Urinary bladder (tissue), 4 donors: Measurements from ENCODE around the gene RAB28. TPM values are rescaled to one million over a fixed set of nuclear protein-coding genes. Genes with fewer than 3 reads are reported as not detected.

Experiments
- DNase-seq: peaks from one replicate; pipeline ENCODE4 v3.0.0-alpha.2; 2015; ENCODE audit errors: extremely low spot score
- H3K27ac ChIP-seq: one replicate; pipeline ENCODE4 v1.5.1; 2013; ENCODE audit warnings: low read depth, mild to moderate bottlenecking, moderate library complexity
- H3K36me3 ChIP-seq: one replicate; pipeline ENCODE4 v1.6.1; 2013; ENCODE audit warnings: mild to moderate bottlenecking, moderate library complexity; ENCODE audit not compliant: insufficient read depth
- H3K4me1 ChIP-seq: one replicate; pipeline ENCODE4 v1.6.1; 2013; ENCODE audit warnings: mild to moderate bottlenecking, moderate library complexity; ENCODE audit not compliant: insufficient read depth
- H3K4me3 ChIP-seq: one replicate; pipeline ENCODE4 v1.5.1; 2013; ENCODE audit warnings: low read depth, low read length
- WGBS: extraction: QIAGEN DNeasy Blood & Tissue Kit; methylation state at CpG from one replicate; pipeline ENCODE4 v1.1.7; 2013; 5-methylcytosine and 5-hydroxymethylcytosine counted together
- polyA plus RNA-seq: library from polyadenylated mRNA; stranded (reverse); fragments of 200-250 nt; gene quantifications from one replicate; pipeline ENCODE4 v1.2.3, GENCODE V29; 2013
- total RNA-seq: library from RNA; depleted of rRNA; stranded (reverse); fragments of >200 nt; gene quantifications from one replicate; pipeline ENCODE4 v1.2.3, GENCODE V29; 2014
- donor health status: healthy with polysubstance abuse.
- donor health status: healthy.

Gene RAB28
- total and polyA plus RNA-seq, 2 donors: 16.9 to 28.5 TPM

DNA sequence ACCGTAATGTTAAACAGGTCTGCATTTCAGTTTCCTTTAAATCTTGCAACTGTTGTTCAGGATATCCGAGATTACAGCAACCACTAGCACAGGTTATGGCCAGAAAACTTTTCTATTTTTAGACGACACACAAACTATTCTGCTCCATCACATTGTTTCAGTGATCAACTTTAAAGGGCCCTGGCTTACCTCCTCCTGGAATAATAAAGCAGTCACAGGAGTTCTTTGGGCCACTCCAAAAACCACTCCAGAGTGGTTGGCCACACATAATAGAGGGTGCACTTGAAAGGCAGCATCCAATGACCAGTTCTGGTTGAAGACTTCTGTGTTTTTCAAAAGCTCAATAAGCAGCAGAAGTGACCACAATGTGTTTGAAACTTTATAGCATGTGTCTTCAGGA is 118.9 kb downstream of the RAB28 start:
- no peak overlapping the region for H3K27ac ChIP-seq
- WGBS: 73% methylated on average over 3 of the region's 3 CpGs
- no peak for DNase-seq
- no peaks in the 10 kb centered on the region for H3K4me1 ChIP-seq
- H3K4me3 ChIP-seq: no peak overlapping the region
- no peaks in the 10 kb centered on the region for H3K36me3 ChIP-seq

DNA sequence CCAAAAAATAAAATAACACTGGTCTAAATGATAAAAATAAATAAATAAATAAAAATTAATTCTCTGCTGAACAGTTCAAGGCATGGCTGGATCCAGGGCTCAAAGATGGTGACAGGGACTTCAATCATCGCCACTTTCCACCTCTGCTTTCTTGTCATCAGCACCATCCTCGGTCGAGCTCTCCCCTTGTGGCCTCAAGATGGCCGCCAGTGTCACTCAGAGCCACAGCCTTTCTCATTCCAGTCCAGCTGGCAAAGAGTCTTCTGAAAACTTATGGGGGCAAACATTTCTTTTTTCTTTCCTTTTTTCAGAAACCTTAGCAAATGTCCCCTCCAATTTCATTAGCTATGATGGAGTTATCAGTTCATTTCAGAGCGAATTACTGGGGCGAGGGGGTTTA is 119.5 kb downstream of the RAB28 start:
- H3K4me1 ChIP-seq: no peaks in the 10 kb centered on the region
- no peak overlapping the region for H3K27ac ChIP-seq
- no peaks in the 10 kb centered on the region for H3K36me3 ChIP-seq
- no peak overlapping the region for H3K4me3 ChIP-seq
- DNase-seq: no peak
- WGBS: 97% methylated on average over 6 of the region's 6 CpGs

DNA sequence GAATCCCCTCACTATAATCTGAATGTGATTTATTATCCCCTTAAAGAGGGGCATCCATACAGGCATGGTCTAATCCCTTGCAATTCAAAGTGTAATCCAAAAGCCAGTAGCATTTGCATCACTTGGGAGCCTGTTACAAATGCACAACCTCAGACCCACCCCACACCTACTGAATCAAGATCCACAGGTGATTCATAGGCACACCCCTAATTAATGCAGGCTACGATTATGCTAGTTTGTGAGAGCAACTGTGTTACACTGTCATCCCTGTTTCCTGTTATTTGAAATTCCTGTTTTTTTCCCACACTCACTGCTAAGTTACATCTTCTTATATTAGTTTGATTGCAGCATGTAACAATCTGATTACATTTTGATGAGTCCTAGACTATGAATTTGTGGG is 120.0 kb downstream of the RAB28 start:
- Histone ChIP-seq H3K4me1 (no peaks in the 10 kb centered on the region), H3K4me3 (no peak overlapping the region), H3K27ac (no peak overlapping the region), H3K36me3 (no peaks in the 10 kb centered on the region)
- no peak for DNase-seq
- WGBS: 94% methylated on average over 1 of the region's 1 CpG

DNA sequence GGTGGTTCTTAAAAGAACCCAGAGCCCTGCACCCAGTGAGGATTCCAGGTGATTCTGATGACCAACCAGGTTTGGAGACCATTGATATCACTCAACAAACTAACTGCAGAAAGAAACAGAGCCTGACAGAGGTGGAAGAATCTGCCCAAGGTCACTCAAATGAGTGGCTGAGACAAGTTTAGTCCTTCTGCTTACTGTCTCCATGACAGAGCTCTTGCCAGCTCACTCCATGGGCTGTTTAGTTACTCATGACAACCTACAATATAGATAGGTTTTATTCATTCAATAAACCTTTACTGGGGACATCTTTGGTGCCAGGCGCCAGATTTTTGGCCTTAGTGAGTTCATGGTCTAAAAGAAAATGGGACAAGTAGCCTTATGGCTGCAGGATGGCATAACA is 124.3 kb downstream of the RAB28 start:
- no peak overlapping the region for H3K27ac ChIP-seq
- no peak for DNase-seq
- WGBS: 99% methylated on average over 1 of the region's 1 CpG
- no peak overlapping the region for H3K4me3 ChIP-seq
- H3K36me3 ChIP-seq: no peaks in the 10 kb centered on the region
- H3K4me1 ChIP-seq: no peaks in the 10 kb centered on the region

DNA sequence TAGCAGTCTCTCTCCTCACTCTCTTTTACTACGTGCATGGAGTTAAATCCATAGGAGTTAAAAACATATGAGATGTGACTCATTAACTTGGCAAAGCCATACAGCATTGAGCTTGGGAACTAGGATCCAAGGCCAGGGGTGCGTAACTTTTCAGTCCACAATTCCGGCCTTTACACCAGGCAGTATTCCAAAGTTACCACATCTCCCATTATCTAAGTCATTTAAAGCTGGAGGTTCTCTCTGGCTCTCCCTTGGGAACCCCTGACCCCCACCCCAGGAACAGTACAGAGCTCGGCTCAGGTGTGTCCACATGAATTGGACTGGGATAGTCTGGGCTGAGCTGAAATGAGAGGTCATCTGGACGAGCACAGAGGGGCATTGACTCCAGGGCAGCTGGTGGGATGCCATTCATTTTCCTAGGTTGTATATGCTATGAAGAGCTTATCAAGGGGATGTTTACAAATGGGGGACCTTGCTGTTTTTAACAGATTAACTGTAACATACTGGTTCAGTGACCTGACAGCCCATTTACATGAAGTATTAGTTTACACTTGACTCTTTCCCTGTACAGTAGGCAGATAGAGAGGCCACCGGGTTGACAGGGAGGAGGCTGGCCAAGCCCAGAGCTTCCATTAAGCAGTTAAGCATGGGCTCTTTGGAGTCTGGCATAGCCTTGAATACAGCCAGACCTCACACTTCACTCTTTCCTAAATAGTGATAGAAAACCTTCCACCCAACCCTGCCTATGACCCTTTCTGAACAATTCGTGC is 128.8 kb downstream of the RAB28 start:
- H3K4me3 ChIP-seq: no peak overlapping the region
- H3K27ac ChIP-seq: no peak overlapping the region
- no peak for DNase-seq
- H3K4me1 ChIP-seq: no peaks in the 10 kb centered on the region
- H3K36me3 ChIP-seq: no peaks in the 10 kb centered on the region
- WGBS: 72% methylated on average over 7 of the region's 7 CpGs

- no peak for DNase-seq
- Histone ChIP-seq H3K27ac (no peak overlapping the region), H3K4me3 (no peak overlapping the region), H3K36me3 (peaks cover 2% of the 10 kb centered on the region), H3K4me1 (no peaks in the 10 kb centered on the region)
- WGBS: 94% methylated on average over 3 of the region's 3 CpGs
Observed at GRCh38 chr4:13349096-13349495, 135.0 kb downstream of the RAB28 start.

- Histone ChIP-seq H3K4me3 (no peak overlapping the region), H3K27ac (no peak overlapping the region), H3K36me3 (peaks cover 2% of the 10 kb centered on the region), H3K4me1 (no peaks in the 10 kb centered on the region)
- 68% methylated on average over 3 of the region's 3 CpGs for WGBS
- DNase-seq: no peak
Observed at GRCh38 chr4:13348216-13348615, 135.9 kb downstream of the RAB28 start.

- H3K27ac ChIP-seq: no peak overlapping the region
- 59% methylated on average over 4 of the region's 4 CpGs for WGBS
- peaks cover 2% of the 10 kb centered on the region for H3K36me3 ChIP-seq
- no peak overlapping the region for H3K4me3 ChIP-seq
- no peak for DNase-seq
- H3K4me1 ChIP-seq: no peaks in the 10 kb centered on the region
Observed at GRCh38 chr4:13347517-13348125, 136.5 kb downstream of the RAB28 start.

- H3K36me3 ChIP-seq: peaks cover 2% of the 10 kb centered on the region
- H3K4me1 ChIP-seq: no peaks in the 10 kb centered on the region
- no peak for DNase-seq
- 92% methylated on average over 2 of the region's 2 CpGs for WGBS
- no peak overlapping the region for H3K27ac ChIP-seq
- no peak overlapping the region for H3K4me3 ChIP-seq
Observed at GRCh38 chr4:13344216-13344615, 139.9 kb downstream of the RAB28 start.

- H3K36me3 ChIP-seq: peaks cover 2% of the 10 kb centered on the region
- DNase-seq: no peak
- H3K4me1 ChIP-seq: no peaks in the 10 kb centered on the region
- no peak overlapping the region for H3K4me3 ChIP-seq
- H3K27ac ChIP-seq: no peak overlapping the region
Observed at GRCh38 chr4:13340672-13341071, 143.5 kb downstream of the RAB28 start.

- 79% methylated on average over 4 of the region's 4 CpGs for WGBS
- H3K4me3 ChIP-seq: no peak overlapping the region
Observed at GRCh38 chr4:13331827-13332226, 152.3 kb downstream of the RAB28 start.

DNA sequence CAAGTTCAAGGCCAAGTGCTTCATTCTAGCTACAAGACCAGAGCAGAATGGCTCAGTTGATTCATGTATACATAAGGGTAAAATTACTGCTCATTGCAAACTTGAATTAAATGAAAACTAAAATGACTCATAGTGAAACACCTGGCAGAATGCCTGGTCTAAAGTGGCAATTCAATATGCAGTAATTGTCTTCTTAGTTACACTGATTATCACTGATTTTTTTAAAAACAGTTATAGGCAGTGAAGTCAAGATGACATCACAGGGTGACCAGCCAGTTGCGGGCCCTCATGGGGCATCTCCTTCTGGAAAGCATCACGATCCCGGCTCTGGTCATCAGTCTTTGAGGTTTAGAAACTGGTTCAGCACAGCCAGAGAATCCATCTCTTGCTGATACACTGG is 154.2 kb downstream of the RAB28 start:
- 95% methylated on average over 3 of the region's 3 CpGs for WGBS
- DNase-seq: no peak

More at GRCh38 chr4:13331827-13332226, 152.3 kb downstream of the RAB28 start:
- DNase-seq: no peak
- no peaks in the 10 kb centered on the region for H3K4me1 ChIP-seq
- H3K36me3 ChIP-seq: peaks cover 3% of the 10 kb centered on the region
- H3K27ac ChIP-seq: no peak overlapping the region

DNA sequence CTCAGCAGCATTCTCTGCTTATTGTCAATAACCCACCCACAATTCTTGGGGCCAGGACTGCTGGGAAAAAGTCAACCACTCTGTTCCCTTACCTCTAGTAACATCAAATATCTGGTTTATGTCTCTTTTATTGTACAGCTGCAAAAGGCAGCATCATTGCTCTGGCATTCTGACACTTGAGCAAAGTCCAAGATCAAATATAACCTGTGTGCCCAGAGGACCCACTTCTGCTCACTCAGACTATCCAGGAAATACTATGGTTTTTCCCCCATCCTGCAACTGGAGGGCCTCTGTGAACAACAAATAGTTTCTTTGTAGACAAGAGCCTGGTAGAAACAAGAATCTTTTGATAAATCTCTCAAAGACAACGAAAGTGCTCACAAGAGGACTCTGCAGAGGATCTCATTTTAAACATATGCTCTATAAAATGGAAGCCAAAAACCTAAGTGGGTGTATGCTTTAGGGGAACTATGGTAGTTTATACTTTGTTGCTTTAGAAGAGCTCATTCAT is 154.7 kb downstream of the RAB28 start:
- no peaks in the 10 kb centered on the region for H3K4me1 ChIP-seq
- no peak overlapping the region for H3K27ac ChIP-seq
- WGBS: 66% methylated on average over 1 of the region's 1 CpG
- no peak overlapping the region for H3K4me3 ChIP-seq
- DNase-seq: no peak
- peaks cover 3% of the 10 kb centered on the region for H3K36me3 ChIP-seq

More for the DNA sequence above, 154.2 kb downstream of the RAB28 start:
- Histone ChIP-seq H3K4me1 (no peaks in the 10 kb centered on the region), H3K27ac (no peak overlapping the region), H3K4me3 (no peak overlapping the region), H3K36me3 (peaks cover 3% of the 10 kb centered on the region)

DNA sequence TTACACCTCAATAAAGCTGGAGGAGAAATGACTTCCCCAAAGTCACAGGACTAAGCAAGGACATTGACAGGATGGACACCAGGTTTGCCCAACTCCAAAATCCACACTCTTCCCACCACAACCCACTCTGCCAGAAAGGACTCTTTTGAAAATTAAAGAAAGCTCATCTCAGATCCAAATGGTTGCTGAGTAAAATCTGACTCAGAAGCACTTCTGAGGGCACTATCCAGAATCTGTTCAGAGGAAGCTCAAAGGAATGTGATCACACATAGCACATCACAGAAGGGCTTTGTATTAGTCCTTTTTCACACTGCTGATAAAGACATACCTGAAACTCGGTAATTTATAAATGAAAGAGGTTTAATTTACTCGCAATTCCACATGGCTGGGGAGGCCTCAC is 155.5 kb downstream of the RAB28 start:
- 88% methylated on average over 2 of the region's 2 CpGs for WGBS
- peaks cover 3% of the 10 kb centered on the region for H3K36me3 ChIP-seq
- no peaks in the 10 kb centered on the region for H3K4me1 ChIP-seq
- no peak overlapping the region for H3K27ac ChIP-seq
- no peak for DNase-seq
- H3K4me3 ChIP-seq: no peak overlapping the region
